Activated B cell treated with CpG ODN at 0.5 μM for 24 hours (primary cell): Measurements from ENCODE around the gene NLRP6. TPM values are rescaled to one million over a fixed set of nuclear protein-coding genes. Genes with fewer than 3 reads are reported as not detected.

ENCODE experiments used
- ATAC-seq: fragments of 200-7000 bp; cut with Tn5 transposase; one replicate; pipeline ENCODE4 v1.10.0; 2021; ENCODE audit warnings: low read depth, mild to moderate bottlenecking, moderate library complexity
- CTCF ChIA-PET: fragments of 350-600 bp; sonication (Branson Sonifier 250); formaldehyde crosslinking; loops from one replicate; lab custom pipeline; 2021; ENCODE audit warnings: antibody characterized with exemption; lab: Charles Lee
- POLR2A ChIA-PET: fragments of 350-600 bp; sonication (Branson Sonifier 250); formaldehyde crosslinking; loops from one replicate; lab custom pipeline; 2021; ENCODE audit warnings: antibody characterized with exemption; lab: Charles Lee
- DNase-seq: peaks from one replicate; pipeline ENCODE4 v3.0.0; 2022
- H3K27ac Mint-ChIP-seq: one replicate; pipeline ENCODE4 v1.8.0; 2020; ENCODE audit warnings: mixed read lengths
- H3K27me3 Mint-ChIP-seq: one replicate; pipeline ENCODE4 v1.8.0; 2021; ENCODE audit warnings: mixed read lengths
- H3K36me3 Mint-ChIP-seq: one replicate; pipeline ENCODE4 v1.8.0; 2021; ENCODE audit warnings: low read depth, mixed read lengths
- H3K4me1 Mint-ChIP-seq: one replicate; pipeline ENCODE4 v1.8.0; 2021; ENCODE audit warnings: mixed read lengths
- H3K4me3 Mint-ChIP-seq: one replicate; pipeline ENCODE4 v1.8.0; 2020; ENCODE audit warnings: mild to moderate bottlenecking, mixed read lengths
- H3K9me3 Mint-ChIP-seq: one replicate; pipeline ENCODE4 v1.8.0; 2020; ENCODE audit warnings: mixed read lengths
- CTCF ChIP-seq: fragments of 200-600 bp; IDR thresholded peaks from one replicate; pipeline ENCODE4 v1.8.0; 2022; ENCODE audit warnings: antibody characterized with exemption, mild to moderate bottlenecking
- intact Hi-C: fragments of 100-400 bp; cut with micrococcal nuclease; formaldehyde crosslinking; loops from one replicate; pipeline ENCODE4 v1.15.1; 2024
- total RNA-seq: library from RNA; stranded (reverse); gene quantifications from 2 replicates; pipeline ENCODE4 v1.2.3, GENCODE V29; 2022

The NLRP6 gene
- total RNA-seq, 1 donor from 2014 or later, result 0.64 TPM

- POLR2A ChIA-PET, result interaction anchor here (0.6 to 4.8 kb wide), 11 partner anchors 14 to 255 kb away, joined by 3 to 35 read pairs (median 6); partner anchors contain the start of genes BET1L, IFITM2, PGGHG and RIC8A
- intact Hi-C loops, result loop anchor here (1.0 to 5.0 kb wide), 4 partner anchors 18 to 196 kb away; no protein-coding TSS in a partner anchor
- DNase-seq, result peak; percentile 60
Measured at GRCh38 chr11:250740-251299, 27.4 kb upstream of the NLRP6 start.

DNA sequence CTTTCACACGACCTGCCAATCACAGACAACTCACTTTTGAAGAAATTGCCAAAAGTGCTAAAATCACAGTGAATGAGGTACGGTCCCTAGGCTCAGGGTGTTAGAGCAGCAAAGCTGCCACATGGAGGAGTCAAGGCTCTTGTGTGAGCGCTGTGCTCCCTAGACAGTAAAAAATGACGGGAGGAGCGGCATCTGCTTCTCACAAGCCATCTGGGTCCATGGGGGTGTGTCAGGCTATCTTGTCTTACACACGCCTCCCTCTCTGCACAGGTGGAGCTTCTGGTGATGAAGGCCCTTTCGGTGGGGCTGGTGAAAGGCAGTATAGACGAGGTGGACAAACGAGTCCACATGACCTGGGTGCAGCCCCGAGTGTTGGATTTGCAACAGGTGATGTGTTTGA, 26.7 kb upstream of the NLRP6 start:
- ChIA-PET CTCF (interaction anchor here (1.0 to 4.1 kb wide), 21 partner anchors 8 to 199 kb away, joined by 3 to 28 read pairs (median 6); partner anchors contain the start of genes BET1L, PGGHG and RIC8A), POLR2A (interaction anchor here (0.8 to 4.8 kb wide), 6 partner anchors 14 to 104 kb away, joined by 3 to 35 read pairs (median 6); partner anchors contain the start of gene IFITM2)
- Mint-ChIP-seq H3K27ac (no peak overlapping the region), H3K27me3 (no peaks in the 10 kb centered on the region), H3K36me3 (peaks cover 70% of the 10 kb centered on the region), H3K4me1 (peaks cover 2% of the 10 kb centered on the region), H3K9me3 (no peaks in the 10 kb centered on the region), H3K4me3 (no peak overlapping the region)
- no peak for TF ChIP-seq CTCF
- intact Hi-C loops, result loop anchor here (1.0 to 5.0 kb wide), 3 partner anchors 17 to 196 kb away; no protein-coding TSS in a partner anchor
- DNase-seq, result no peak
- no peak for ATAC-seq

More at GRCh38 chr11:250740-251299, 27.4 kb upstream of the NLRP6 start:
- Mint-ChIP-seq H3K4me1 (peaks cover 2% of the 10 kb centered on the region), H3K27me3 (no peaks in the 10 kb centered on the region), H3K9me3 (no peaks in the 10 kb centered on the region), H3K4me3 (no peak overlapping the region), H3K27ac (peak overlapping the region; percentile 36), H3K36me3 (peaks cover 78% of the 10 kb centered on the region)
- peak; percentile 96 for ATAC-seq
- CTCF ChIA-PET, result interaction anchor here (0.6 to 4.1 kb wide), 31 partner anchors 8 to 212 kb away, joined by 3 to 28 read pairs (median 6); partner anchors contain the start of genes BET1L, PGGHG, PSMD13 and RIC8A
- peak; percentile 29 for TF ChIP-seq CTCF

GRCh38 chr11:252666-253065, 25.5 kb upstream of the NLRP6 start:
- no peak overlapping the region for H3K4me3 Mint-ChIP-seq
- intact Hi-C loops, result loop anchor here (5.0 kb wide), 1 partner anchor 195 kb away; no protein-coding TSS in a partner anchor
- DNase-seq, result no peak
- no peaks in the 10 kb centered on the region for H3K9me3 Mint-ChIP-seq
- H3K27ac Mint-ChIP-seq, result no peak overlapping the region
- no peak for TF ChIP-seq CTCF
- H3K36me3 Mint-ChIP-seq, result peaks cover 59% of the 10 kb centered on the region
- no peaks in the 10 kb centered on the region for H3K27me3 Mint-ChIP-seq
- peaks cover 13% of the 10 kb centered on the region for H3K4me1 Mint-ChIP-seq
- no peak for ATAC-seq
- ChIA-PET CTCF (interaction anchor here (1.0 to 4.1 kb wide), 4 partner anchors 8 to 102 kb away, joined by 3 to 26 read pairs (median 14); no protein-coding TSS in a partner anchor), POLR2A (interaction anchor here (0.6 to 4.8 kb wide), 2 partner anchors 15 to 103 kb away, joined by 4 to 35 read pairs; no protein-coding TSS in a partner anchor)

DNA sequence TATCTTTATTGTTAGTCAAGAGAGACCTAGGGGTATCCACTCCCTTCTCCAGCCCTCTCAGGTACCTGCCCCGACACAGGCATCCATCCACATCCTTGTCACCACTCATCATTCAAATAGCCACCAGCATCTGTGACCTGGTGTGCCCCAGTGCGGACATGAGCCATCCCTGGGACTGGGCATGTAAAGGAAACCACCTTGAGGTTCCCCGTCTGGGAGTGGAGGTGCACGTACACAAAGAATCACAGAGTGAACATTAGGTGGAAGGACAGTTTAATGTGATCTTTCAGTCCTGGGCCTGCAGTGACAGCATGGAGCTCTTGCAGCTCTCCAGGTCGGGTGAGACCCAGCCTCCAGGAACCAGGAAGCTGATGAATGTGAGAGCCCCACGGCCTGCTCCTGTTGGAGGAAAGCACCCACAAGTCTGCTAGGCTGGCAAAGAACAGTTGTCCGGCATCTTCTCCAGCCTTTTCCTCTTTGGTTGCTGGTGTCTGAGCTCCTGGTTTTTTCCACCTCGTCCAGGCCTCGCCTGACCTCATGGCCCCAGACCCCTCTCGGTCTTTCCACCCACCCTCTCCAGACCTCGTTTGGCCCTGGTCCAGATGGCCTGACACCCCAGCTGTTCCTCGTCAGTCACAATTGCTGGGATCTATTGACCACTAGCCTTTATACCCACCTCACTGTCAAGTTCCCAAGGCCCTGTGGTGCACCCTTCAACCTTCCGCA, 24.9 kb upstream of the NLRP6 start:
- no peak overlapping the region for H3K4me3 Mint-ChIP-seq
- peaks cover 19% of the 10 kb centered on the region for H3K4me1 Mint-ChIP-seq
- POLR2A ChIA-PET, result interaction anchor here (4.8 kb wide), 1 partner anchor 15 kb away, joined by 35 read pairs; no protein-coding TSS in a partner anchor
- H3K27ac Mint-ChIP-seq, result no peak overlapping the region
- H3K27me3 Mint-ChIP-seq, result no peaks in the 10 kb centered on the region
- TF ChIP-seq CTCF, result no peak
- intact Hi-C loops, result loop anchor here (5.0 kb wide), 1 partner anchor 194 kb away; no protein-coding TSS in a partner anchor
- no peaks in the 10 kb centered on the region for H3K9me3 Mint-ChIP-seq
- DNase-seq (no peak), ATAC-seq (no peak)
- peaks cover 53% of the 10 kb centered on the region for H3K36me3 Mint-ChIP-seq
- CTCF ChIA-PET, result interaction anchor here (4.1 kb wide), 1 partner anchor 52 kb away, joined by 25 read pairs; no protein-coding TSS in a partner anchor
